ENCODE measurements around the gene EEF1B2.

- TF ChIP-seq CTCF (IDR thresholded peaks at IDR 0.05) (no peak), POLR2A (IDR thresholded peaks at IDR 0.05) (no peak)
These were observed 571 bp downstream of the EEF1B2 start for GRCh38 chr2:206160125-206160806.
